B cell (primary cell): ENCODE results near the gene ST3GAL3. TPM values are rescaled to one million over a fixed set of nuclear protein-coding genes. Genes with fewer than 3 reads are reported as not detected.

ENCODE experiments used
- ATAC-seq: fragments of 200-7000 bp; cut with Tn5 transposase; one replicate; pipeline ENCODE4 v1.10.0; 2021; ENCODE audit warnings: low read depth, mild to moderate bottlenecking, moderate number of reproducible peaks, moderate library complexity
- CTCF ChIA-PET: fragments of 350-600 bp; sonication (Branson Sonifier 250); formaldehyde crosslinking; loops from one replicate; lab custom pipeline; 2021; ENCODE audit warnings: antibody characterized with exemption, inconsistent platforms; lab: Charles Lee
- POLR2A ChIA-PET: fragments of 350-600 bp; sonication (Branson Sonifier 250); formaldehyde crosslinking; loops from one replicate; lab custom pipeline; 2021; ENCODE audit warnings: antibody characterized with exemption; lab: Charles Lee
- DNase-seq: peaks from one replicate; pipeline ENCODE4 v3.0.0; 2013
- H2AFZ ChIP-seq: 2 replicates; pipeline ENCODE4 v1.6.1; 2012; ENCODE audit warnings: mild to moderate bottlenecking, low read depth, low read length; ENCODE audit not compliant: insufficient read depth, poor library complexity, severe bottlenecking
- H3K27ac ChIP-seq, 2 donors: 1 replicate in 1 of 2; 2 replicates in 1 of 2; pipeline ENCODE4 v1.5.1; 2012 to 2013; ENCODE audit warnings: low read length in 2 of 2, mild to moderate bottlenecking in 2 of 2, moderate library complexity in 1 of 2
- H3K27me3 ChIP-seq, 4 experiments: fragments of 200-600 bp in 1 of 4; sonication (generic) in 1 of 4; replicated peaks in 1 of 4; 1 replicate in 2 of 4; 2 replicates in 2 of 4; pipeline versions ENCODE4 v1.6.1 to v1.7.0; 2013 to 2016; ENCODE audit warnings: low read length in 3 of 4, mild to moderate bottlenecking in 2 of 4, mixed read lengths in 1 of 4, moderate library complexity in 1 of 4; ENCODE audit not compliant: insufficient read depth in 4 of 4, control insufficient read depth in 3 of 4; ENCODE audit errors: control extremely low read depth in 1 of 4
- H3K36me3 ChIP-seq, 2 experiments: replicated peaks in 1 of 2; 1 replicate in 1 of 2; 2 replicates in 1 of 2; pipeline versions ENCODE4 v1.6.1 to v1.7.1; 2013; ENCODE audit warnings: low read length in 1 of 2; ENCODE audit not compliant: insufficient read depth in 2 of 2, control insufficient read depth in 1 of 2; ENCODE audit errors: control extremely low read depth in 1 of 2, extremely low read depth in 1 of 2
- H3K4me1 ChIP-seq, 2 donors: fragments of 200-600 bp in 1 of 2; sonication (generic) in 1 of 2; 1 replicate in 1 of 2; 2 replicates in 1 of 2; pipeline versions ENCODE4 v1.5.1 to v1.6.1; 2013 to 2017; ENCODE audit warnings: low read length in 2 of 2; ENCODE audit not compliant: control insufficient read depth in 2 of 2, insufficient read depth in 2 of 2
- H3K4me2 ChIP-seq: replicated peaks from 2 replicates; pipeline ENCODE3; 2012; ENCODE audit warnings: mild to moderate bottlenecking, low read depth, low read length; ENCODE audit not compliant: poor library complexity, severe bottlenecking
- H3K4me3 ChIP-seq, 5 experiments: fragments of 200-600 bp in 1 of 5; sonication (generic) in 1 of 5; 1 replicate in 3 of 5; 2 replicates in 2 of 5; pipeline versions ENCODE4 v1.5.1 to v1.7.0; 2011 to 2016; ENCODE audit warnings: low read length in 4 of 5, mild to moderate bottlenecking in 4 of 5, low read depth in 2 of 5, control low read depth in 1 of 5, moderate library complexity in 1 of 5; ENCODE audit not compliant: insufficient read depth in 1 of 5; ENCODE audit errors: control extremely low read depth in 1 of 5, extremely low read depth in 1 of 5
- H3K79me2 ChIP-seq: fragments of 200-600 bp; sonication (generic); one replicate; pipeline ENCODE4 v1.6.0; 2016; ENCODE audit warnings: low read length; ENCODE audit not compliant: control insufficient read depth, insufficient read depth
- H3K9ac ChIP-seq: fragments of 200-600 bp; sonication (generic); 2 replicates; pipeline ENCODE4 v1.6.1; 2017; ENCODE audit warnings: mild to moderate bottlenecking, low read length, moderate library complexity
- H3K9me3 ChIP-seq, 3 donors: one replicate each; pipeline versions ENCODE4 v1.6.1 to v1.7.1; 2013; ENCODE audit warnings: low read length in 2 of 3; ENCODE audit not compliant: control insufficient read depth in 2 of 3, insufficient read depth in 1 of 3; ENCODE audit errors: control extremely low read depth in 1 of 3
- H4K20me1 ChIP-seq: 2 replicates; pipeline ENCODE4 v1.6.0; 2012; ENCODE audit warnings: mild to moderate bottlenecking, low read length; ENCODE audit not compliant: insufficient read depth, control insufficient read depth, poor library complexity, severe bottlenecking
- H3K27ac Mint-ChIP-seq: one replicate; pipeline ENCODE4 v1.8.0; 2021; ENCODE audit warnings: mixed read lengths
- H3K27me3 Mint-ChIP-seq: one replicate; pipeline ENCODE4 v1.8.0; 2021; ENCODE audit warnings: mixed read lengths
- H3K4me1 Mint-ChIP-seq: one replicate; pipeline ENCODE4 v1.8.0; 2021; ENCODE audit warnings: mixed read lengths
- H3K4me3 Mint-ChIP-seq: one replicate; pipeline ENCODE4 v1.8.0; 2021; ENCODE audit warnings: mixed read lengths
- H3K9me3 Mint-ChIP-seq: one replicate; pipeline ENCODE4 v1.8.0; 2022; ENCODE audit warnings: mixed read lengths; ENCODE audit not compliant: insufficient read depth
- EZH2 ChIP-seq: IDR thresholded peaks from 2 replicates; pipeline ENCODE4 v1.6.1; 2012; ENCODE audit warnings: borderline replicate concordance, low read depth, mild to moderate bottlenecking, moderate library complexity, low read length; ENCODE audit not compliant: insufficient read depth, poor library complexity, severe bottlenecking
- WGBS: methylation state at CpG from one replicate; pipeline ENCODE4 v1.1.5; 2013; ENCODE audit warnings: missing lambda C conversion rate; ENCODE audit not compliant: insufficient coverage; 5-methylcytosine and 5-hydroxymethylcytosine counted together
- intact Hi-C: fragments of 100-400 bp; cut with micrococcal nuclease; formaldehyde crosslinking; loops from one replicate; pipeline ENCODE4 v1.10.0; 2022
- polyA plus RNA-seq: library from polyadenylated mRNA; depleted of rRNA; stranded (reverse); fragments of >200 nt; gene quantifications from 2 replicates; pipeline ENCODE4 v1.2.3, GENCODE V29; 2012
- total RNA-seq, 2 donors: library from RNA; stranded (reverse); fragments of 120-200 nt in 1 of 2; gene quantifications; 1 replicate in 1 of 2; 2 replicates in 1 of 2; pipeline versions ENCODE4 v1.2.3 to v1.2.4, GENCODE V29; 2013 to 2022
- TF ChIP-seq, protein P1 (sequence below): fragments of 200-600 bp; IDR thresholded peaks from one replicate; pipeline ENCODE4 v1.8.0; 2022; ENCODE audit warnings: antibody characterized with exemption, mild to moderate bottlenecking

Gene ST3GAL3
- total and polyA plus RNA-seq, 2 donors (not counting 1 experiment from before 2014, with no cell fraction given): 16.8 to 31.4 TPM

DNA sequence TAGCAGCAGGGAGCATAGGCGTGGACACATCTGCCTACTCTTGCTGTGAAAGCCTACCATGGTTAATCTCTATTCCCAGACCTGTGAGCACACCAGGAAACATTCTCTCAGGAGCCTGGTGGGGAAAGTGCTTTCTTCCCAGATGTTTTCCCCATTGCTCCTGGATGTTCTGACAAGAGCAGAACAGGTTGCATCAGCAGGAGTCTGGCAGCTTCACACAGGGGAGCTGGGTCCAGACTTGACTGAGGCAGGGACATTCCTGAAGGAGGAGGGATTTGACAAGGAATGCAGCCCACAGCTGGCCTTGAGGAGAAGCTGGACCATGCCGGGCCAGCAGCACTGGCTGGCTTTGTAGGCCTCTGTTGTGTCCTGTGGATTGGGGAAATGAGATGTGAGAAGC lies 205.3 kb downstream of the ST3GAL3 start:
- ATAC-seq (no peak), DNase-seq (no peak)
- Histone ChIP-seq H3K9ac (no peak overlapping the region), H3K9me3 (no peaks in the 10 kb centered on the region), H3K36me3 (peaks cover 0 to 1% of the 10 kb centered on the region in 2 experiments), H3K27me3 (no peaks in the 10 kb centered on the region), H3K79me2 (no peaks in the 10 kb centered on the region), H3K4me1 (no peaks in the 10 kb centered on the region), H4K20me1 (no peaks in the 10 kb centered on the region), H3K4me2 (no peak overlapping the region), H3K4me3 (no peak overlapping the region), H3K27ac (no peak overlapping the region), H2AFZ (no peak overlapping the region)
- 100% methylated on average over 2 of the region's 2 CpGs for WGBS
- no peaks in the 10 kb centered on the region for H3K4me1 Mint-ChIP-seq
- TF ChIP-seq, protein P1, sequence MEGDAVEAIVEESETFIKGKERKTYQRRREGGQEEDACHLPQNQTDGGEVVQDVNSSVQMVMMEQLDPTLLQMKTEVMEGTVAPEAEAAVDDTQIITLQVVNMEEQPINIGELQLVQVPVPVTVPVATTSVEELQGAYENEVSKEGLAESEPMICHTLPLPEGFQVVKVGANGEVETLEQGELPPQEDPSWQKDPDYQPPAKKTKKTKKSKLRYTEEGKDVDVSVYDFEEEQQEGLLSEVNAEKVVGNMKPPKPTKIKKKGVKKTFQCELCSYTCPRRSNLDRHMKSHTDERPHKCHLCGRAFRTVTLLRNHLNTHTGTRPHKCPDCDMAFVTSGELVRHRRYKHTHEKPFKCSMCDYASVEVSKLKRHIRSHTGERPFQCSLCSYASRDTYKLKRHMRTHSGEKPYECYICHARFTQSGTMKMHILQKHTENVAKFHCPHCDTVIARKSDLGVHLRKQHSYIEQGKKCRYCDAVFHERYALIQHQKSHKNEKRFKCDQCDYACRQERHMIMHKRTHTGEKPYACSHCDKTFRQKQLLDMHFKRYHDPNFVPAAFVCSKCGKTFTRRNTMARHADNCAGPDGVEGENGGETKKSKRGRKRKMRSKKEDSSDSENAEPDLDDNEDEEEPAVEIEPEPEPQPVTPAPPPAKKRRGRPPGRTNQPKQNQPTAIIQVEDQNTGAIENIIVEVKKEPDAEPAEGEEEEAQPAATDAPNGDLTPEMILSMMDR: no peak
- no peak for TF ChIP-seq EZH2
- ChIA-PET POLR2A (no interaction called here), CTCF (no interaction called here)
- H3K4me3 Mint-ChIP-seq: no peak overlapping the region
- H3K27me3 Mint-ChIP-seq: no peaks in the 10 kb centered on the region
- H3K9me3 Mint-ChIP-seq: no peaks in the 10 kb centered on the region
- intact Hi-C loops: no loop called here
- H3K27ac Mint-ChIP-seq: no peak overlapping the region

DNA sequence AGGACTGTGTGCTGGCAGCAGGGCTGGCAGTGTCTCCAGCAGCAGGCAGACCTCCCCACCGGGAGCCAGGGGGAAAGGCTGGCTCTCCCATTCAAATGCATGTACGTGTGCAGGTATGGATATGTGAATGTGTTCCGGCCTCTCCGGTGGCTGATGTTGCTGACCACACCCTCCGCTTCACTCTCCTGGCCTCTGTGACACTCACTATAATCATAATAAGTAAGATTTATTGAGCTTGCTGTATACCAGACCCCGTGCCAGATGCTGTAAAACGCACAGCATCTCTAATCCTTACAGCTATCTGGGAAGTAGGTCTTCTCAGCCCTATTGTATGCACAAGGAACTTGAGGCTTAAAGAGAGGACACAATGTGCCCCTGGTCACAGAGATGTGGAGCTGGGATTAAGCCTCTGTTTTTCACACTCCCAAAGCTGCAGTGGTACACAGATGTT lies 205.7 kb downstream of the ST3GAL3 start:
- DNase-seq (no peak), ATAC-seq (no peak)
- Histone ChIP-seq H2AFZ (no peak overlapping the region), H3K27ac (no peak overlapping the region), H3K9me3 (no peaks in the 10 kb centered on the region), H3K36me3 (peaks cover 0 to 1% of the 10 kb centered on the region in 2 experiments), H3K27me3 (no peaks in the 10 kb centered on the region), H3K4me1 (no peaks in the 10 kb centered on the region), H3K4me2 (no peak overlapping the region), H3K9ac (no peak overlapping the region), H3K79me2 (no peaks in the 10 kb centered on the region), H4K20me1 (no peaks in the 10 kb centered on the region), H3K4me3 (no peak overlapping the region)
- intact Hi-C loops: no loop called here
- Mint-ChIP-seq H3K27ac (no peak overlapping the region), H3K4me3 (no peak overlapping the region), H3K27me3 (no peaks in the 10 kb centered on the region), H3K4me1 (no peaks in the 10 kb centered on the region), H3K9me3 (no peaks in the 10 kb centered on the region)
- TF ChIP-seq, protein P1: no peak
- TF ChIP-seq EZH2: no peak
- CTCF ChIA-PET: interaction anchor here (0.9 kb wide), 1 partner anchor 150 kb away, joined by 3 read pairs; no protein-coding TSS in a partner anchor
- POLR2A ChIA-PET: no interaction called here
- WGBS: no CpG with 5 or more reads among the region's 7 CpGs
